ENCODE data around the gene GALNT4.

- no peak for TF ChIP-seq CTCF (IDR thresholded peaks at IDR 0.05; ENCODE audit: low read depth, low read length)
- no peak for TF ChIP-seq EZH2phosphoT487 (IDR thresholded peaks at IDR 0.05; ENCODE audit: low read depth)
Measured at GRCh38 chr12:89475203-89475990, 49.2 kb downstream of the GALNT4 start.

All from OCI-LY3 (cell line).